Measurements from ENCODE around the gene GRIFIN.

The GRIFIN gene

DNA sequence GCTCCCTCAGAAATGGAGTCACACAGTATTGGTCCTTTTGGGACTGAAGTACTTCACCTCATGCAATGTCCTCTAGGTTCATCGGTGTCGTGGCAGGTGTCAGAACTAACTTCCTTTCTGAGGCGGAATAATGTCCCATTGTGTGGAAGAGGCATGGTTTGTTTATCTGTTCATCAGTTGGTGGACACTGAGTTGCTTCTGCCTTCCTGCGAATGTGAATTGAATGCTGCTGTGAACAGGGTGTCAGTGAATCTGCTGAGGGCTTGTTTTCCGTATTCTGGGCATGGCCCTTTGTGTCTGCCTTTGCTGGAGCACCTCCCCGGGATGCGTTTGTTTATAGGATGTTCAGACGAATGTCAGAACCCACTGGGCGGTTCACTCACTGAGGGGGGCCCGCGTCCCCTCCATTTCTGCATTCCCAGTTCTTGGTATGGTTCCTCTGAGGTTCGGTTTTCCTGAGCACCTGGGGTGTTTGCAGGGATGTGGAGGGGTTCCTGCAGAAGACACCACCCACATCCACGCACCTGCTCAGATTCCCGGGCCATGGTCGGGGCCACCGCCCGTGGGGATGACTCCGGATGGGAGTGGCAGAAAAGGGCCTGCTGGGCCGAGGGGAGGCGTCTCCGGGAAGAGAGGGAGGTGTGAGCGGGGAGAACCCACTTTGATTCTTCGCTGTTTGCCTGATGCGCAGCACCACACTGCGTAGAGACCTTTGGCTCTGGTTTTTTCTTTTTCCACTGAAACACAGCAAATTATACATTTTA, 39.7 kb downstream of the GRIFIN start:
- H3K27ac ChIP-seq (ENCODE audit: low read depth, low read length), result no peak overlapping the region
- H3K9ac ChIP-seq (ENCODE audit: low read length), result no peak overlapping the region
- no peak overlapping the region for H3K4me3 ChIP-seq (ENCODE audit: low read length)
- no peaks in the 10 kb centered on the region for H3K4me1 ChIP-seq (ENCODE audit: control insufficient read depth, insufficient read depth, low read length)
- H3K36me3 ChIP-seq (ENCODE audit: control insufficient read depth, insufficient read depth, low read length), result peaks cover 12% of the 10 kb centered on the region
- H3K27me3 ChIP-seq (ENCODE audit: control insufficient read depth, insufficient read depth, low read length), result no peaks in the 10 kb centered on the region

DNA sequence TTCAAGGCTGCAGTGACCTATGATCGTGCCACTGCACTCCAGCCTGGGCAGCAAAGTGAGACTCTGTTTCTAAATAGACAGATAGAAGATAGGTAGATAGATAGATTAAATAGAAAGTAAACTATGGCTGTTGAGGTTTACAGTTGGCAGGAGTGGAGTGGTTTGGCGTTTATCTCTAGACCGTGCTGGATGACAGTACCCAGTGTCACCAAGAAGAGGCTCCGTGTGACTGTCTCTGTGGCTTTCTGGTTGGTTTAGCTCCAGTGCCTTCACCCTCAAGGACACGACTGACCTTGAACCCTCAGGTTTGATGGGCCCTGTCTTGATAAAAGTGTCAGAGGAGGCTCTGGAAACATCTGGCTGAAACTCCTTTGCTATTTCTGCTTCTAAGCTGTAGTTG, 41.1 kb downstream of the GRIFIN start:
- Histone ChIP-seq H3K4me3 (ENCODE audit: low read length) (no peak overlapping the region), H3K27ac (ENCODE audit: low read depth, low read length) (no peak overlapping the region), H3K36me3 (ENCODE audit: control insufficient read depth, insufficient read depth, low read length) (peaks cover 12% of the 10 kb centered on the region), H3K4me1 (ENCODE audit: control insufficient read depth, insufficient read depth, low read length) (no peaks in the 10 kb centered on the region), H3K9ac (ENCODE audit: low read length) (no peak overlapping the region), H3K27me3 (ENCODE audit: control insufficient read depth, insufficient read depth, low read length) (no peaks in the 10 kb centered on the region)

- Histone ChIP-seq H3K9ac (ENCODE audit: low read length) (no peak overlapping the region), H3K4me3 (ENCODE audit: low read length) (no peak overlapping the region), H3K4me1 (ENCODE audit: control insufficient read depth, insufficient read depth, low read length) (no peaks in the 10 kb centered on the region), H3K27ac (ENCODE audit: low read depth, low read length) (no peak overlapping the region), H3K27me3 (ENCODE audit: control insufficient read depth, insufficient read depth, low read length) (no peaks in the 10 kb centered on the region), H3K36me3 (ENCODE audit: control insufficient read depth, insufficient read depth, low read length) (peaks cover 12% of the 10 kb centered on the region)
These were observed 42.3 kb downstream of the GRIFIN start for GRCh38 chr7:2433713-2434550.

- Histone ChIP-seq H3K27ac (ENCODE audit: low read depth, low read length) (no peak overlapping the region), H3K4me3 (ENCODE audit: low read length) (no peak overlapping the region), H3K27me3 (ENCODE audit: control insufficient read depth, insufficient read depth, low read length) (no peaks in the 10 kb centered on the region), H3K9ac (ENCODE audit: low read length) (no peak overlapping the region), H3K36me3 (ENCODE audit: control insufficient read depth, insufficient read depth, low read length) (peaks cover 12% of the 10 kb centered on the region), H3K4me1 (ENCODE audit: control insufficient read depth, insufficient read depth, low read length) (no peaks in the 10 kb centered on the region)
These were observed 43.1 kb downstream of the GRIFIN start for GRCh38 chr7:2432910-2433712.

DNA sequence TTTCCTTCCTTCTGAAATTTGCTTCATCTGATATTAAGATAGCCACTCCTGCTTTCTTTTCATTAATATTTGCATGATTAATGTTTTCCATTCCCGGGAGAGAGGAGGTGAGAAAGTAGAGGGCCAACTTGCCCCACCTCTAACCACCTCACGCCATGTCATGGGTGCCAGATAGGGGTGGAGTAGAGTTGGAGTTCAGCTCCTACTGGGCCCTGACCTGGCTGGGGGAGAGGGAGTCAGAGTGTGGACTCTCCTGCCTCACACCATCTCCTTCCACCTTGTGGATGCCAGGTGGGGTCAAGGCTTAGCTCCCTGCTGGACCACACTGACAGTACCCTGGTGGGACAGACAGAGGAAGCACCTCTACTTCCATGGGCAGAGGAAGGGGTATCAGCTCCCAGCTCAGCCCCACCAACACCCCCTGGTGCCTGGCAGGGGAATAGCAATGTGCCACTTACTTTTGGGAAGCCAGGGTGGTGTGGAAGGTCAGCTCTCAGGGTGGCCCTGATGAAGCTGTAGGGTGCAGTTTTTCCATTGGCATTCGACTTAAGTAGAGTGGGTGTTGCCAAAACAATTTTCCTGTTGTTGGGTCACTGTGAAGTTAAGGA, 44.8 kb downstream of the GRIFIN start:
- Histone ChIP-seq H3K36me3 (ENCODE audit: control insufficient read depth, insufficient read depth, low read length) (peaks cover 9% of the 10 kb centered on the region), H3K27ac (ENCODE audit: low read depth, low read length) (no peak overlapping the region), H3K4me1 (ENCODE audit: control insufficient read depth, insufficient read depth, low read length) (no peaks in the 10 kb centered on the region), H3K9ac (ENCODE audit: low read length) (no peak overlapping the region), H3K4me3 (ENCODE audit: low read length) (no peak overlapping the region), H3K27me3 (ENCODE audit: control insufficient read depth, insufficient read depth, low read length) (no peaks in the 10 kb centered on the region)

DNA sequence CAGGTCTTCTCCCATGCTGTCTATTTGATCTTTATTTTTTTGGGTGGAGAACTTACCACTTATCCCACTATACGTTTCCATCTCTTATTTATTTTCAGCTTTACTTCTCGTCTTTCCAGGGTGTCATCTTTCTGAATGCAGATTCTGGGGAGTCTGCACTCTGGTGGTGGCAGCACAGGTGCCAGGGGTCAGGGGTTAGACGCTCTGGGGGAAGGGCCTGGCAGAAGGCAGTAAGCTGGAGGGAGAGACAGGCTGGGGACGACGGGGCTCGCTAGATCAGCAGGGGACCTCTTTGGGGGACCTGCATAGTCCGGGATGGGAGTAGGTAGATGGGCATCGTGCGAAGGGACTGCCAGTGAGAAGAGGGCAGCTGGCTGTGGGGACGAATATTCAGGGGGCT, 50.4 kb downstream of the GRIFIN start:
- Histone ChIP-seq H3K4me1 (ENCODE audit: control insufficient read depth, insufficient read depth, low read length) (no peaks in the 10 kb centered on the region), H3K27me3 (ENCODE audit: control insufficient read depth, insufficient read depth, low read length) (no peaks in the 10 kb centered on the region), H3K27ac (ENCODE audit: low read depth, low read length) (no peak overlapping the region), H3K4me3 (ENCODE audit: low read length) (no peak overlapping the region), H3K36me3 (ENCODE audit: control insufficient read depth, insufficient read depth, low read length) (peaks cover 2% of the 10 kb centered on the region), H3K9ac (ENCODE audit: low read length) (no peak overlapping the region)
